ENCODE measurements around the gene KANSL1L. TPM values are rescaled to one million over a fixed set of nuclear protein-coding genes. Genes with fewer than 3 reads are reported as not detected.

The KANSL1L gene
- polyA plus RNA-seq, 1 donor (not counting 4 experiments of a cell fraction or from before 2014, with no cell fraction given), result 4.7 TPM

DNA sequence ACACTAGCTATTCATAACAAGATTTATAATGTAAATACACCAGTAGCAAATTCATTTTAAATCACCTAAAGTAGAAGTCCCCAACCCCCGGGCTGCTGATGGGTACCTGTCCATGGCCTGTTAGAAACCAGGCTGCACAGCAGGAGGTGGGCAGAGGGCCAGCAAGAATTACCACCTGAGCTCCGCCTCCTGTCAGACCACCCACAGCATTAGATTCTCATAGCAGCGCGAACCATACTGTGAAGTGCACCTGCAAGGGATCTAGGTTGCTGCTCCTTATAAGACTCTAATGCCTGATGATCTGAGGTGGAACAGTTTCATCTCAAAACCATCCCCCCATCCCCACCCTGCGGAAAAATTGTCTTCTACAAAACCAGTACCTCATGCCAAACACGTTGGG lies 71.3 kb downstream of the KANSL1L start:
- no peak for DNase-seq (ENCODE audit: low read depth, low spot score)
- H3K9me1 ChIP-seq (ENCODE audit: control insufficient read depth, extremely low read depth, insufficient read depth, low read length), result no peaks in the 10 kb centered on the region
- no peak overlapping the region for H3K9ac ChIP-seq (ENCODE audit: control insufficient read depth, extremely low read depth, insufficient read depth, low read length)
- no peaks in the 10 kb centered on the region for H4K20me1 ChIP-seq (ENCODE audit: control insufficient read depth, extremely low read depth, insufficient read depth, low read length)
- no peaks in the 10 kb centered on the region for H3K9me3 ChIP-seq (ENCODE audit: control insufficient read depth, low read depth, low read length)
- H3K4me3 ChIP-seq (ENCODE audit: control insufficient read depth in 2 of 3, extremely low read depth in 1 of 3, insufficient read depth in 2 of 3, low read depth in 1 of 3, low read length in 3 of 3), result no peak overlapping the region
- dilution Hi-C loops (cut with MboI; ENCODE audit: extremely low pct_ligation_motif_present, low sequenced_read_pairs), result no loop called here
- H2AFZ ChIP-seq (ENCODE audit: control insufficient read depth, low read length), result no peak overlapping the region
- H3K4me2 ChIP-seq (ENCODE audit: control insufficient read depth, extremely low read depth, insufficient read depth, low read depth, low read length), result no peak overlapping the region
- H3K27ac ChIP-seq (ENCODE audit: control insufficient read depth, insufficient read depth, low read length), result no peak overlapping the region
- H3K79me2 ChIP-seq (ENCODE audit: control insufficient read depth, insufficient read depth, low read length), result no peaks in the 10 kb centered on the region
- H3K27me3 ChIP-seq (ENCODE audit: control insufficient read depth, extremely low read depth, insufficient read depth, low read length), result no peaks in the 10 kb centered on the region
- H3K4me1 ChIP-seq (ENCODE audit: control insufficient read depth, extremely low read depth, insufficient read depth, low read length), result no peaks in the 10 kb centered on the region
- no peak for FAIRE-seq
- no peaks in the 10 kb centered on the region for H3K36me3 ChIP-seq (ENCODE audit: control insufficient read depth in 2 of 2, extremely low read depth in 1 of 2, insufficient read depth in 2 of 2, low read length in 2 of 2)
- TF ChIP-seq EZH2 (IDR thresholded peaks at IDR 0.05; ENCODE audit: low read length), result no peak
- TF ChIP-seq, protein P1, sequence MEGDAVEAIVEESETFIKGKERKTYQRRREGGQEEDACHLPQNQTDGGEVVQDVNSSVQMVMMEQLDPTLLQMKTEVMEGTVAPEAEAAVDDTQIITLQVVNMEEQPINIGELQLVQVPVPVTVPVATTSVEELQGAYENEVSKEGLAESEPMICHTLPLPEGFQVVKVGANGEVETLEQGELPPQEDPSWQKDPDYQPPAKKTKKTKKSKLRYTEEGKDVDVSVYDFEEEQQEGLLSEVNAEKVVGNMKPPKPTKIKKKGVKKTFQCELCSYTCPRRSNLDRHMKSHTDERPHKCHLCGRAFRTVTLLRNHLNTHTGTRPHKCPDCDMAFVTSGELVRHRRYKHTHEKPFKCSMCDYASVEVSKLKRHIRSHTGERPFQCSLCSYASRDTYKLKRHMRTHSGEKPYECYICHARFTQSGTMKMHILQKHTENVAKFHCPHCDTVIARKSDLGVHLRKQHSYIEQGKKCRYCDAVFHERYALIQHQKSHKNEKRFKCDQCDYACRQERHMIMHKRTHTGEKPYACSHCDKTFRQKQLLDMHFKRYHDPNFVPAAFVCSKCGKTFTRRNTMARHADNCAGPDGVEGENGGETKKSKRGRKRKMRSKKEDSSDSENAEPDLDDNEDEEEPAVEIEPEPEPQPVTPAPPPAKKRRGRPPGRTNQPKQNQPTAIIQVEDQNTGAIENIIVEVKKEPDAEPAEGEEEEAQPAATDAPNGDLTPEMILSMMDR (optimal IDR thresholded peaks at IDR 0.05 in 1 of 3, IDR thresholded peaks at IDR 0.05 in 1 of 3, conservative IDR thresholded peaks at IDR 0.05 in 1 of 3; ENCODE audit: extremely low read depth in 1 of 3, insufficient read depth in 2 of 3, low read length in 3 of 3), result no peak

DNA sequence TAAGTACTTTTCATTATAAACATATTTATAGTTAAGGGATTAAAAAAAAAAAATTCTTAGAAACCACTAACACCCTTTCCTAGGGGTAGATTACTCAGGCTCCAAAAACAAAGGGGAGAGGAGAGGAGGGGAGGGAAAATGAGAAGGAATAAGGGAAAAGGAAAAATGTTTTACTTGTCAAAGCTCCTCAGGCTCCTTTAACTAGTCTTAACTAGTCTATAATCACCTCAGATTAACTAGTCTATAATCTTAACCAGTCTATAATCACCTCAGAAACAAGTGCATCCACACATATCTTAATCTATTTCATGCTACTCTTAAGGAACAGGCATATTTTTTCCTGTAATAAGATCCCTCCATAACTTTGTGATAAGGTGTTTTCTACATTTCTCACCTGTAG lies 76.4 kb downstream of the KANSL1L start:
- Histone ChIP-seq H3K9me3 (ENCODE audit: control insufficient read depth, low read depth, low read length) (no peaks in the 10 kb centered on the region), H3K4me3 (ENCODE audit: control insufficient read depth in 2 of 3, extremely low read depth in 1 of 3, insufficient read depth in 2 of 3, low read depth in 1 of 3, low read length in 3 of 3) (no peak overlapping the region), H3K27ac (ENCODE audit: control insufficient read depth, insufficient read depth, low read length) (no peak overlapping the region), H4K20me1 (ENCODE audit: control insufficient read depth, extremely low read depth, insufficient read depth, low read length) (no peaks in the 10 kb centered on the region), H3K4me2 (ENCODE audit: control insufficient read depth, extremely low read depth, insufficient read depth, low read depth, low read length) (no peak overlapping the region), H3K27me3 (ENCODE audit: control insufficient read depth, extremely low read depth, insufficient read depth, low read length) (no peaks in the 10 kb centered on the region), H3K9me1 (ENCODE audit: control insufficient read depth, extremely low read depth, insufficient read depth, low read length) (no peaks in the 10 kb centered on the region), H3K4me1 (ENCODE audit: control insufficient read depth, extremely low read depth, insufficient read depth, low read length) (no peaks in the 10 kb centered on the region), H2AFZ (ENCODE audit: control insufficient read depth, low read length) (no peak overlapping the region), H3K9ac (ENCODE audit: control insufficient read depth, extremely low read depth, insufficient read depth, low read length) (no peak overlapping the region), H3K36me3 (ENCODE audit: control insufficient read depth in 2 of 2, extremely low read depth in 1 of 2, insufficient read depth in 2 of 2, low read length in 2 of 2) (no peaks in the 10 kb centered on the region), H3K79me2 (ENCODE audit: control insufficient read depth, insufficient read depth, low read length) (no peaks in the 10 kb centered on the region)
- DNase-seq (ENCODE audit: low read depth, low spot score), result no peak
- no peak for FAIRE-seq
- dilution Hi-C loops (cut with MboI; ENCODE audit: extremely low pct_ligation_motif_present, low sequenced_read_pairs), result no loop called here
- no peak for TF ChIP-seq EZH2 (IDR thresholded peaks at IDR 0.05; ENCODE audit: low read length)

DNA sequence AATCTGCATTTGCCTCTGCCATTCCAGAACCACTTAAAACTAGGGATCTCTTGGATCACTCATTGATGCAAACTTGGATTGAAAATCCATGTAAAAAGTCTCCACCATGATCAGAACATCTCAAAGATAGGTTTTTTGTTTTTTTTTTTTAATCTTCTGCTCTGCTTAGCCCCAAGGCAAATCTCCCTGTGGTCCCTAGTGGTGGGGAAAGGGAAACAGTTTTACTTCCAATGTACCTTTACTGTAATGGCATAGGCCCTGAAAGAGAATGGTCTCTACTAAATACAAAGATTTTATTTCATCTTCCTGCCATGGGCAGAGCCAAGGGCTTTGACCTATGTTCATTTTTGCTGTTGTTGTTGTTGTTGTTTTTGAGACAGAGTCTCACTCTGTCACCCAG lies 78.4 kb downstream of the KANSL1L start:
- Histone ChIP-seq H3K4me3 (ENCODE audit: control insufficient read depth in 2 of 3, extremely low read depth in 1 of 3, insufficient read depth in 2 of 3, low read depth in 1 of 3, low read length in 3 of 3) (no peak overlapping the region), H3K9me3 (ENCODE audit: control insufficient read depth, low read depth, low read length) (no peaks in the 10 kb centered on the region), H2AFZ (ENCODE audit: control insufficient read depth, low read length) (no peak overlapping the region), H3K9me1 (ENCODE audit: control insufficient read depth, extremely low read depth, insufficient read depth, low read length) (no peaks in the 10 kb centered on the region), H3K79me2 (ENCODE audit: control insufficient read depth, insufficient read depth, low read length) (no peaks in the 10 kb centered on the region), H3K4me1 (ENCODE audit: control insufficient read depth, extremely low read depth, insufficient read depth, low read length) (no peaks in the 10 kb centered on the region), H3K9ac (ENCODE audit: control insufficient read depth, extremely low read depth, insufficient read depth, low read length) (no peak overlapping the region), H3K36me3 (ENCODE audit: control insufficient read depth in 2 of 2, extremely low read depth in 1 of 2, insufficient read depth in 2 of 2, low read length in 2 of 2) (no peaks in the 10 kb centered on the region), H3K27ac (ENCODE audit: control insufficient read depth, insufficient read depth, low read length) (no peak overlapping the region), H4K20me1 (ENCODE audit: control insufficient read depth, extremely low read depth, insufficient read depth, low read length) (no peaks in the 10 kb centered on the region), H3K27me3 (ENCODE audit: control insufficient read depth, extremely low read depth, insufficient read depth, low read length) (no peaks in the 10 kb centered on the region), H3K4me2 (ENCODE audit: control insufficient read depth, extremely low read depth, insufficient read depth, low read depth, low read length) (no peak overlapping the region)
- dilution Hi-C loops (cut with MboI; ENCODE audit: extremely low pct_ligation_motif_present, low sequenced_read_pairs), result no loop called here
- FAIRE-seq (no peak), DNase-seq (ENCODE audit: low read depth, low spot score) (no peak)
- TF ChIP-seq EZH2 (IDR thresholded peaks at IDR 0.05; ENCODE audit: low read length), result no peak
- TF ChIP-seq, protein P1 (optimal IDR thresholded peaks at IDR 0.05 in 1 of 3, IDR thresholded peaks at IDR 0.05 in 1 of 3, conservative IDR thresholded peaks at IDR 0.05 in 1 of 3; ENCODE audit: extremely low read depth in 1 of 3, insufficient read depth in 2 of 3, low read length in 3 of 3), result no peak

All from keratinocyte (primary cell).